ENCODE measurements around the gene BICD1. TPM values are rescaled to one million over a fixed set of nuclear protein-coding genes. Genes with fewer than 3 reads are reported as not detected.

BICD1 gene
- total and polyA plus RNA-seq, 2 of the 13 experiments (the other 11 are each of a cell fraction or from before 2014, with no cell fraction given) = 4.5 to 5.2 TPM

DNA sequence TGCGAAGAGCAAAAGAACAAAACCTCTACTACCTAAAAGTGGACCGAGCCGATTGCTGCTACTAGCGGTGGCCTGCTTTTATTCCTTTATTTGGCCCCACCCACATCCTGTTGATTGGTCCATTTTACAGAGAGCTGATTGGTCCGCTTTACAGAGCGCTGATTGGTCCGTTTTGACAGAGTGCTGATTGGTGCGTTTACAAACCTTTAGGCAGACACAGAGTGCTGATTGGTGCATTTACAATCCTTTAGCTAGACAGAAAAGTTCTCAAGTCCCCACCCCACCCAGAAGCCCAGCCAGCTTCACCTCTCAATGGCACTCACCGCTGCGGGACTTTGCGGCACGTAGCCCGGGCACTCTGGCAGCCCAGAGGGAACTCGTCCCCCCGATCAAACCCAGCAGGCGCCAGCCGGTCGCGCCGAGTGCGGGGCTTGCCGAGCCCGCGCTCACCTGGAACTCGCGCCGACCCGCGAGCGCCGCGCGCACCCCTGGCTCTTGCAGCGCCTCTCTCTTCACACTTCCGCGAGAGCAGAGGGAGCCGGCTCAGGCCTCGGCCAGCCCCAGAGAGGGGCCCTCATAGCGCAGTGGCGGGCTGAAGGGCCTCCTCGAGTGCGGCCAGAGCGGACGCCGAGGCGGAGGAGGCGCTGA lies 284.0 kb downstream of the BICD1 start (continued):
- TF ChIP-seq, protein P1, sequence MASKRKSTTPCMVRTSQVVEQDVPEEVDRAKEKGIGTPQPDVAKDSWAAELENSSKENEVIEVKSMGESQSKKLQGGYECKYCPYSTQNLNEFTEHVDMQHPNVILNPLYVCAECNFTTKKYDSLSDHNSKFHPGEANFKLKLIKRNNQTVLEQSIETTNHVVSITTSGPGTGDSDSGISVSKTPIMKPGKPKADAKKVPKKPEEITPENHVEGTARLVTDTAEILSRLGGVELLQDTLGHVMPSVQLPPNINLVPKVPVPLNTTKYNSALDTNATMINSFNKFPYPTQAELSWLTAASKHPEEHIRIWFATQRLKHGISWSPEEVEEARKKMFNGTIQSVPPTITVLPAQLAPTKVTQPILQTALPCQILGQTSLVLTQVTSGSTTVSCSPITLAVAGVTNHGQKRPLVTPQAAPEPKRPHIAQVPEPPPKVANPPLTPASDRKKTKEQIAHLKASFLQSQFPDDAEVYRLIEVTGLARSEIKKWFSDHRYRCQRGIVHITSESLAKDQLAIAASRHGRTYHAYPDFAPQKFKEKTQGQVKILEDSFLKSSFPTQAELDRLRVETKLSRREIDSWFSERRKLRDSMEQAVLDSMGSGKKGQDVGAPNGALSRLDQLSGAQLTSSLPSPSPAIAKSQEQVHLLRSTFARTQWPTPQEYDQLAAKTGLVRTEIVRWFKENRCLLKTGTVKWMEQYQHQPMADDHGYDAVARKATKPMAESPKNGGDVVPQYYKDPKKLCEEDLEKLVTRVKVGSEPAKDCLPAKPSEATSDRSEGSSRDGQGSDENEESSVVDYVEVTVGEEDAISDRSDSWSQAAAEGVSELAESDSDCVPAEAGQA (IDR thresholded peaks at IDR 0.05; ENCODE audit: low read depth) = no peak
- TF ChIP-seq, protein P1 (CRISPR knock-in tag; IDR thresholded peaks at IDR 0.05; ENCODE audit: borderline replicate concordance) = no peak
- no peak for TF ChIP-seq ZFAT (CRISPR knock-in tag; conservative IDR thresholded peaks at IDR 0.05)
- TF ChIP-seq, protein P2, sequence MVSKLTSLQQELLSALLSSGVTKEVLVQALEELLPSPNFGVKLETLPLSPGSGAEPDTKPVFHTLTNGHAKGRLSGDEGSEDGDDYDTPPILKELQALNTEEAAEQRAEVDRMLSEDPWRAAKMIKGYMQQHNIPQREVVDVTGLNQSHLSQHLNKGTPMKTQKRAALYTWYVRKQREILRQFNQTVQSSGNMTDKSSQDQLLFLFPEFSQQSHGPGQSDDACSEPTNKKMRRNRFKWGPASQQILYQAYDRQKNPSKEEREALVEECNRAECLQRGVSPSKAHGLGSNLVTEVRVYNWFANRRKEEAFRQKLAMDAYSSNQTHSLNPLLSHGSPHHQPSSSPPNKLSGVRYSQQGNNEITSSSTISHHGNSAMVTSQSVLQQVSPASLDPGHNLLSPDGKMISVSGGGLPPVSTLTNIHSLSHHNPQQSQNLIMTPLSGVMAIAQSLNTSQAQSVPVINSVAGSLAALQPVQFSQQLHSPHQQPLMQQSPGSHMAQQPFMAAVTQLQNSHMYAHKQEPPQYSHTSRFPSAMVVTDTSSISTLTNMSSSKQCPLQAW (CRISPR knock-in tag; IDR thresholded peaks at IDR 0.05) = no peak
- no peak for TF ChIP-seq FLYWCH1 (CRISPR knock-in tag; IDR thresholded peaks at IDR 0.05)
- 0 out of 2 replicates have a peak, but pooled peaks have one; percentile 20 for TF ChIP-seq MAFF (IDR thresholded peaks at IDR 0.05; ENCODE audit: low read depth, low read length)
- TF ChIP-seq, protein P3, sequence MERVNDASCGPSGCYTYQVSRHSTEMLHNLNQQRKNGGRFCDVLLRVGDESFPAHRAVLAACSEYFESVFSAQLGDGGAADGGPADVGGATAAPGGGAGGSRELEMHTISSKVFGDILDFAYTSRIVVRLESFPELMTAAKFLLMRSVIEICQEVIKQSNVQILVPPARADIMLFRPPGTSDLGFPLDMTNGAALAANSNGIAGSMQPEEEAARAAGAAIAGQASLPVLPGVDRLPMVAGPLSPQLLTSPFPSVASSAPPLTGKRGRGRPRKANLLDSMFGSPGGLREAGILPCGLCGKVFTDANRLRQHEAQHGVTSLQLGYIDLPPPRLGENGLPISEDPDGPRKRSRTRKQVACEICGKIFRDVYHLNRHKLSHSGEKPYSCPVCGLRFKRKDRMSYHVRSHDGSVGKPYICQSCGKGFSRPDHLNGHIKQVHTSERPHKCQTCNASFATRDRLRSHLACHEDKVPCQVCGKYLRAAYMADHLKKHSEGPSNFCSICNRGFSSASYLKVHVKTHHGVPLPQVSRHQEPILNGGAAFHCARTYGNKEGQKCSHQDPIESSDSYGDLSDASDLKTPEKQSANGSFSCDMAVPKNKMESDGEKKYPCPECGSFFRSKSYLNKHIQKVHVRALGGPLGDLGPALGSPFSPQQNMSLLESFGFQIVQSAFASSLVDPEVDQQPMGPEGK (CRISPR knock-in tag; IDR thresholded peaks at IDR 0.05) = no peak
- TF ChIP-seq RBM22 (optimal IDR thresholded peaks at IDR 0.05; ENCODE audit: low read length) = no peak
- TF ChIP-seq, protein P4, sequence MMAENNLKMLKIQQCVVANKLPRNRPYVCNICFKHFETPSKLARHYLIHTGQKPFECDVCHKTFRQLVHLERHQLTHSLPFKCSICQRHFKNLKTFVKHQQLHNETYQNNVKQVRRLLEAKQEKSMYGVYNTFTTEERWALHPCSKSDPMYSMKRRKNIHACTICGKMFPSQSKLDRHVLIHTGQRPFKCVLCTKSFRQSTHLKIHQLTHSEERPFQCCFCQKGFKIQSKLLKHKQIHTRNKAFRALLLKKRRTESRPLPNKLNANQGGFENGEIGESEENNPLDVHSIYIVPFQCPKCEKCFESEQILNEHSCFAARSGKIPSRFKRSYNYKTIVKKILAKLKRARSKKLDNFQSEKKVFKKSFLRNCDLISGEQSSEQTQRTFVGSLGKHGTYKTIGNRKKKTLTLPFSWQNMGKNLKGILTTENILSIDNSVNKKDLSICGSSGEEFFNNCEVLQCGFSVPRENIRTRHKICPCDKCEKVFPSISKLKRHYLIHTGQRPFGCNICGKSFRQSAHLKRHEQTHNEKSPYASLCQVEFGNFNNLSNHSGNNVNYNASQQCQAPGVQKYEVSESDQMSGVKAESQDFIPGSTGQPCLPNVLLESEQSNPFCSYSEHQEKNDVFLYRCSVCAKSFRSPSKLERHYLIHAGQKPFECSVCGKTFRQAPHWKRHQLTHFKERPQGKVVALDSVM (CRISPR knock-in tag; IDR thresholded peaks at IDR 0.05) = 0 out of 2 replicates have a peak, but pooled peaks have one; percentile 25
- TF ChIP-seq, protein P5, sequence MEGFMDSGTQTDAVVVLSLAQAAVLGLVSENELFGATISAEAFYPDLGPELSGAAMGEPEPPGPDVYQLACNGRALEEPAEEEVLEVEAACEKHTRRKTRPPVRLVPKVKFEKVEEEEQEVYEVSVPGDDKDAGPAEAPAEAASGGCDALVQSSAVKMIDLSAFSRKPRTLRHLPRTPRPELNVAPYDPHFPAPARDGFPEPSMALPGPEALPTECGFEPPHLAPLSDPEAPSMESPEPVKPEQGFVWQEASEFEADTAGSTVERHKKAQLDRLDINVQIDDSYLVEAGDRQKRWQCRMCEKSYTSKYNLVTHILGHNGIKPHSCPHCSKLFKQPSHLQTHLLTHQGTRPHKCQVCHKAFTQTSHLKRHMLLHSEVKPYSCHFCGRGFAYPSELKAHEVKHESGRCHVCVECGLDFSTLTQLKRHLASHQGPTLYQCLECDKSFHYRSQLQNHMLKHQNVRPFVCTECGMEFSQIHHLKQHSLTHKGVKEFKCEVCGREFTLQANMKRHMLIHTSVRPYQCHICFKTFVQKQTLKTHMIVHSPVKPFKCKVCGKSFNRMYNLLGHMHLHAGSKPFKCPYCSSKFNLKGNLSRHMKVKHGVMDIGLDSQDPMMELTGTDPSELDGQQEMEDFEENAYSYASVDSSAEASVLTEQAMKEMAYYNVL (CRISPR knock-in tag; IDR thresholded peaks at IDR 0.05; ENCODE audit: borderline replicate concordance) = no peak
- no peak for TF ChIP-seq RBM39 (IDR thresholded peaks at IDR 0.05; ENCODE audit: low read depth, low read length, poor library complexity, severe bottlenecking)

All from HepG2 (cell line).